Epithelial cell of esophagus (primary cell): ENCODE measurements around the gene ABCC9.

ENCODE experiments used
- DNase-seq: peaks from one replicate; pipeline ENCODE4 v3.0.0; 2010; ENCODE audit warnings: low read depth
- H3K4me3 ChIP-seq: 2 replicates; pipeline ENCODE4 v1.5.1; 2011; ENCODE audit warnings: mild to moderate bottlenecking, low read length, control low read depth
- TF ChIP-seq, protein P1 (sequence below): IDR thresholded peaks from 2 replicates; pipeline ENCODE4 v1.5.1; 2011; ENCODE audit warnings: low read depth, mild to moderate bottlenecking, low read length, control low read depth, inconsistent platforms; ENCODE audit not compliant: insufficient read depth; ENCODE audit errors: missing control alignments

The ABCC9 gene

DNA sequence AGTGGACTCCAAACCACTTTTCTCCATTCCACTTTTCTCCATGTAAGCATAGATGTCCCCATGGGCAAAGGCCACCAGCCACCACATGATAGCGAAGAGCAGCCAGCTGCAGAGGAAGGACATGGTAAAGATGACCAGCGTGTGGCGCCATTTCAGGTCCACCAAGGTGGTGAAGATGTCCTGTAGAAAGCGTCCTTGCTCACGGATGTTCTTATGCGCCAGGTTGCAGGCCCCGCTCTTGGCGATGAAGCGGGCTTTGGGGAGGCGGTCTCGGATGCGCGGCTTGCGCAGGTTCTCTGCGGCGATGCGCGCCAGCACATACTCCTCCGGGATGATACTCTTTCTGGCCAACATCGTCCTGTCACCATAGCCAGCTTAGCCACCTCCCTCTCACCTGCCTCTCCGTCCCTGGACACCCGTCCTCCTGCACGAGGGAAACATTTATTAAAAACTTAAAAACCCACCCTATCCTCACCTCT is 167.9 kb downstream of the ABCC9 start:
- no peak for DNase-seq
- TF ChIP-seq, protein P1, sequence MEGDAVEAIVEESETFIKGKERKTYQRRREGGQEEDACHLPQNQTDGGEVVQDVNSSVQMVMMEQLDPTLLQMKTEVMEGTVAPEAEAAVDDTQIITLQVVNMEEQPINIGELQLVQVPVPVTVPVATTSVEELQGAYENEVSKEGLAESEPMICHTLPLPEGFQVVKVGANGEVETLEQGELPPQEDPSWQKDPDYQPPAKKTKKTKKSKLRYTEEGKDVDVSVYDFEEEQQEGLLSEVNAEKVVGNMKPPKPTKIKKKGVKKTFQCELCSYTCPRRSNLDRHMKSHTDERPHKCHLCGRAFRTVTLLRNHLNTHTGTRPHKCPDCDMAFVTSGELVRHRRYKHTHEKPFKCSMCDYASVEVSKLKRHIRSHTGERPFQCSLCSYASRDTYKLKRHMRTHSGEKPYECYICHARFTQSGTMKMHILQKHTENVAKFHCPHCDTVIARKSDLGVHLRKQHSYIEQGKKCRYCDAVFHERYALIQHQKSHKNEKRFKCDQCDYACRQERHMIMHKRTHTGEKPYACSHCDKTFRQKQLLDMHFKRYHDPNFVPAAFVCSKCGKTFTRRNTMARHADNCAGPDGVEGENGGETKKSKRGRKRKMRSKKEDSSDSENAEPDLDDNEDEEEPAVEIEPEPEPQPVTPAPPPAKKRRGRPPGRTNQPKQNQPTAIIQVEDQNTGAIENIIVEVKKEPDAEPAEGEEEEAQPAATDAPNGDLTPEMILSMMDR = no peak
- no peak overlapping the region for H3K4me3 ChIP-seq

DNA sequence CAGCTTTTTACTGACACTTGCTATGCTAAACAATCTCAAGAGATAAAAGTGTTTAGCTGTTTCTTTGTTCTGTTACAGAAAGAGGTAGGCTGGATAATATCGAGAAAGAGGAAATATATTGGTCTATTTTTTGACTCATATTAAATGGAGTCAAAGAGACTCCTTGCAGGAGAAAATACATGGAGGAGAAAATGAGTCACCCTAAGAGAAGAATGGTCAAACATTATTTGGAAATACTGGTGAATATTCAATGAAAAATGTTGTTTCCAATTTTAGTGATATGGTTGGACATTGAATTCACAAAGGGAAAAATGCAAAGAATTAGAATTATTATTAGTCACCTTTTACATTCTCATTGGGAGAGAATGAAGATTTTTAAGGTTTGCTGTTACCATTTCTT is 169.9 kb downstream of the ABCC9 start:
- DNase-seq = no peak
- TF ChIP-seq, protein P1 = no peak
- H3K4me3 ChIP-seq = no peak overlapping the region

- TF ChIP-seq, protein P1 = no peak
- DNase-seq = no peak
- no peak overlapping the region for H3K4me3 ChIP-seq
Measured at GRCh38 chr12:21769307-21769706, 171.9 kb downstream of the ABCC9 start.

DNA sequence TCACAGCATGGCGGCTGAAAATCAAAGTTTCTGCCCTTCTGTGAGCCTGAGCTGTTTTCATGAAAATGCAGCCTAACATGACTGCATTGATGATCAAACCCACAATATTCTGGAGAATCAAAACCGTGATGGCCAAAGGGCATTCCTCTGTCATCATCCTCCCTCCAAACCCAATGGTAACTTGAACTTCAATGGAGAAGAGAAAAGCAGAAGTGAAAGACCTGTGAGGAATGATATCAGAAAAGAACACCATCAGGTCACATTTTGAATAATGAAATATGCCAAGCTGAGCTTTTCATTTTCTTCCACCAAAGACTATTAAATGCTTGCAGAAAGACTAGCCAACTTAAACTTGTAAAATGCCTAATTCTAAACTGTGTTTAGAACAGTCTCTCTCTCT is 174.8 kb downstream of the ABCC9 start:
- DNase-seq = no peak
- H3K4me3 ChIP-seq = no peak overlapping the region
- TF ChIP-seq, protein P1 = no peak

DNA sequence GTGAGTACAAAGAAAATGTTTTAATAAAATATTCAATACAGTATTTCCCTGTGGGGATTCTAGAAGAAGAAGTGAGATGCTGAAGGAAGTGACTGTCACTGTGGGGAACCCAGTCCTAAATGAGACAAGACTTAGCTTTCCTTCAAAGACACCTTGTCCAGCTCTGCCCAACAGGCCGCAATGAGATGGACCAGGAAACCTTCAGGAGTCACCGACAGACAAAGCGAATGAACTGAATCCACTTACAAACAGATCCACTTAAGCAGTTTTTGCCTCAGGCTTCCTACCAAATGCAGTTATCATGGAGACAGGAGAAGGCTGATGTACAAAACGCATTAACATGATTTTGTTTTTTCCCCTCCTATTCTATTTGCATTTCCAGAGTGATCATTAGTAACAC is 176.3 kb downstream of the ABCC9 start:
- no peak for DNase-seq
- TF ChIP-seq, protein P1 = no peak
- H3K4me3 ChIP-seq = no peak overlapping the region

DNA sequence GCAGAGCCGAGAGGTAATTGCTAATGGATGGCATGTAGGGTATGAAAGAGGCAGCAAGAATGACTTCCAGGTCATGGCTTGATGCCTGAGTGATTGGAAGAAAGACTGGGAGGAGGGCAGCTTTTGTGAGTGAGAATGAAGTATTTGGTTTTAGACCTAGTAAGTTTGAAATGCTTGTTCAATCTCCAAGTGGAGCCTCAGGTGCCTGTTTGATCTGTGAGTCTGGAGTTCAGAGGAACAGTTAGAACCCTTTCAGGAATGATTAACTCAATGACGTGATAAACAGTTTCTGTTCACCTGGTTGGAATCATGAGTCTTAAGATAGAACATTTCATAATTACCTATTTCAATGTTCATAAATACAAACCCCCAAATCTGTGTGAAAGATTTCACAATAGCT is 177.2 kb downstream of the ABCC9 start:
- H3K4me3 ChIP-seq = no peak overlapping the region
- TF ChIP-seq, protein P1 = no peak
- no peak for DNase-seq

- TF ChIP-seq, protein P1 = no peak
Measured at GRCh38 chr12:21763531-21763930, 177.7 kb downstream of the ABCC9 start.

More at GRCh38 chr12:21763531-21763930, 177.7 kb downstream of the ABCC9 start:
- DNase-seq = no peak
- no peak overlapping the region for H3K4me3 ChIP-seq
